ENCODE measurements around the gene RPA3.

Gene RPA3

DNA sequence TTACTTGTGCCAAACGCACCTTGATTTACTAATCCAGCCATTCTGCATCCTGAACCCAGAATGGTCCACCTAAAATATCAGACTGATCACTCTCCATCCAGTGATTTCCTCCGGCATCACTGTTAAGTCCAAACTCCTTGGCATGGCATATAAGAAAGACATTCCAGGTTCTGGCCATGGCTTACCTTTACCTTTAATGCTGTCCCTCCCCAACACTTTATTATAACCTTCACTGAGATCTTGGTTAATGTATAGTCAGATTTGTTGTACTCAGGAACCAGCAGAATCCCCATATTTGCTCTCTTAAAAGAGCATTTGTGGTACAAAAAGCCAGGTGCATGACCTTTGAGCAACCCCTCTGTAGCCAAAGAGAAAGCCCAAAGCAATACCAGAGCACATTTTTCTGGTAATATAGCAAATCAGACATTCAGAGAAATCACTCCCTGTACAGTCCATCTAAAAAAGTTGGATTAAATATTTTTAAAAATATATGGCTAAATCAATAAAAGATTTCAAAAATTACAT is 67.7 kb downstream of the RPA3 start:
- no peak for DNase-seq

DNA sequence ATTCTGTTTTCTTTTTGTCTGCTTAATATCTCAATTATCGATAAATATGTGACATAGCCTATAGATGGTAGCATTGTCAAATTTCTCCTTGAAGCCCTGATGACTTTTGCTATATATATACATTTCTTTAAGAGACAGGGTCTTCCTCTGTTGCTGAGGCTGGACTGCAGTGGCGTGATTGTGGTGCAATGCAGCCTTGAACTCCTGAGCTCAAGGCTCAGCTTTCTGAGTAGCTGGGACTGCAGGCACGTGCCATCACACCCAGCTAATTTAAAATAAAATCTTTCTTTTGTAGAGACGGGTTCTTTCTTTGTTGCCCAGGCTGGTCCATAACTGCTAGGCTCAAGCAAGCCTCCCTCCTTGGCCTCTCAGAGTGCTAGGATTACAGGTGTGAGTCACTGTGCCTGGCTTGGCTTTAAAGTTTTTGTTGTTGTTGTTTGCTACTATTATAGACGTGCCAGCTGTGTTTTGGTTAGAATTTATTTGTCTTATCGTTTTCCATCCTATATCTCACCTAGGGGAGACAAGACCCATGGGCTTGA is 70.8 kb downstream of the RPA3 start:
- DNase-seq, result no peak

DNA sequence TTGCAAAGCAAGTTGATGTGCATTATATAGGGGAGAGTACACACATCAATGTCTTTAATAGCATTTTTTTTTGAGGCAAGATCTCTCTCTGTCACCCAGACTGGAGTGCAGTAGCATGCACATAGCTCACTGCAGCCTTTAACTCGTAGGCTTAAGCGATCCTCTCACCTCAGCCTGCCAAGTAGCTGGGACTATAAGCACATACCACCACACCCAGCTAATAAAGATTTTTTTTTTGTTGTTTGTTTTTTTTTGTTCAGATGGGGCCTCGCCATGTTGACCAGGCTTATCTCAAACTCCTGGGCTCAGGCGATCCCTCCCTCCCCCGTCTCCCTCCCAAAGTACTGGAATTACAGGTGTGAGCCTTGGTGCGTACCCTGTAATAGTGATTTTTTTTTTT is 76.3 kb downstream of the RPA3 start:
- no peak for DNase-seq

DNA sequence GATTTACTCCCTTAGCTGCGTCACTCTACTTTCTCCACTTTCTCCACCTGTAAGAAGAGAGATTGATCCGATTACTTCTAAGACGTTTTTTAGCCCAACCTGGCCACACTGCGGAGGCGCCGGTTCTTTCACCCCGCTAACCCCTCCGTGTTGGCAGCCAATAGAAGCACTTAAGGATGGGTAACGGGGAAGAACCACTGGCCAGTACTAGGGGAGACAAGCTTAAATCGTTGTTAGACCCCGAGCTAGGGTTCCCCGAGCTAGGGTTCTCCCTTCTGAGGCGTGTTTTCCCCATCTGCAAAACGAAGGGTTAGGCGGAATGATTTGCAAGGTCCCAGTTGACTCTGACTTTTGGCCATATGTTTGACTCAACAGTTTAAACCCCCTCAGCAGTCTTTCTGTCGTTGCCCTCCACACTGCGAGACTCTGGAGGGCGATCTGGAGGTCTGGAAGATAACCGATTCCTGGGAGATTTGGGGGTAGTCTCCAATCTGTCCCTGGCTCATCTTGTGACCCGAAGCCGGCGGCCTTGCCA is 77.2 kb downstream of the RPA3 start:
- no peak for DNase-seq

DNA sequence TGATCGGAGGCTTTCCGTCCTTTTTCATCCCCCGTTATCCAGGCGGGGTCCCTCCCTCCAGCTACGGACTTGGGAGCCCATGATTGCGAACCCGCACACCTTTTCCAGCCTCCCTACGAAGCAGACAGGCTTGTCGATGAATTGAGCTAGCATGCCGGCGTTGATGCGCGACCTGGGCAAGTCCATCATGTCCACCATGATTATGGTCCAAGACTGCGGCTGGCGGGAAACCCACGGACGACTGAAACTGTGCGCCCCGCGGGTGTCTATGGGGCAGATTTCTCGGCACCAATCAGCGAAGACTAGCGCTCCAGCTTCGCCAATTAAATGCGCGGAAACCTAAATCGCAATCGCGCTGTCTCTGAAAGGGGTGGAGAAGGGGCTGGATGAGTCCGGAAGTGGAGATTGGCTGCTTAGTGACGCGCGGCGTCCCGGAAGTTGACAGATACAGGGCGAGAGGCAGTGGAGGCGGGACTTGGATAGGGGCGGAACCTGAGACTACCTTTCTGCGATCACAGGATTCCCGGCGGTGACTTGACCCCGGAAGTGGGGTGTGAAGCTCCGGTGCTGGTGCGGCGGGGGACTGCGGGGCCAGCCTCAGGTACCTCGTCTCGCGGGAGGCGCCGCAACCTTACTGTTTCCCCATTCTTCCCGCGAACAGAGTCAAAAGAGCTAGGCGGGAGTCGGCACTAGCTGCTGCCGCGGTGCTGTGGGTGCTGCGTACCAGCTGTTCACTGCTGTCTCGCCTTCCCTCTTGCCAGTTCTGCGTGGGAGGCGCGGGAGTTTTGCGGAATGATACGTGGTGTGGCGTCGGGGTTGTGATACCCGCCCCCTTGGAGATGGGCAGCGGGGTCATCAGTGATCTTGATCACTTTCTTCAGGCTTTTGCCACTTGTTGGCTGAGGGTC is 77.9 kb downstream of the RPA3 start, which contains the start of gene UMAD1:
Gene UMAD1 (plus strand): TSS at position 532 of the 908 bp plus-strand sequence. CDS start 32,620 bp downstream, outside the sequence.
- DNase-seq, result peak; percentile 99

DNA sequence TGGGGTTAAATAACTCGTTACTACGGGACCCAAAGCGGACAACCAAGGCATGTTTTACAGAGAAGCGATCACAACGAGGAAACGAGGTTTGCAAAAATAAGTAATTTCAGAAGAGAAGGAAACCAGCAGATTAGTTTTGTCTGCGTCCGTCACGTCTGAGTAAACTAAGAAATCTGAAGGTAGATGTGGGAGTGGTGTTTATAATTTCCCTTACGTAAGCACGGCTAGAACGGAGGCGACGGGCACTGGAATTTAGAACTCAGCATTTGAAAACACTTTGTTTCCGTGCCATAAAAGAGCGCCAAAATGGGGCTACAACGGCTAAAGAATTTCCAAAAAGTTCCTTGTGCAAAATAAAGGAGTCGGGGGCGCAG is 78.6 kb downstream of the RPA3 start:
- no peak for DNase-seq

DNA sequence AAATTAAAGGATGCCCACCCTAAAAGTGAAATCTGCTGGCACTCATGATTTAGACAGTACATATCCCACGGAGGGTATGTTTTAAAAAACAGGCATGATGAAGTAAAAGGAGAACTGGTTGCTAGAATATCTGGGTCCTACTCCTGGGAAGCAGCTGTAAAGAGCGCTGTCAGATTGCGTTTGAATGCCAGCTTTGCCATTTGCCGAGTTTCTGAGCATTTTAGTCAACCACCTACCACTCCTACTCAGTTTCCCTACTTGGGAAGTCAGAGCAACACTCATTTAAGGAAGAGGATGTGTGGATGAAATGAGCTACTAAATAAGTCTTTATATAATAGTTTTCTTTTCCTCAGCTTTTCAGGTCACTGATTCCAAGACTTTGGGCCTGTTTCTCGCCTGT is 79.0 kb downstream of the RPA3 start:
- DNase-seq, result no peak

DNA sequence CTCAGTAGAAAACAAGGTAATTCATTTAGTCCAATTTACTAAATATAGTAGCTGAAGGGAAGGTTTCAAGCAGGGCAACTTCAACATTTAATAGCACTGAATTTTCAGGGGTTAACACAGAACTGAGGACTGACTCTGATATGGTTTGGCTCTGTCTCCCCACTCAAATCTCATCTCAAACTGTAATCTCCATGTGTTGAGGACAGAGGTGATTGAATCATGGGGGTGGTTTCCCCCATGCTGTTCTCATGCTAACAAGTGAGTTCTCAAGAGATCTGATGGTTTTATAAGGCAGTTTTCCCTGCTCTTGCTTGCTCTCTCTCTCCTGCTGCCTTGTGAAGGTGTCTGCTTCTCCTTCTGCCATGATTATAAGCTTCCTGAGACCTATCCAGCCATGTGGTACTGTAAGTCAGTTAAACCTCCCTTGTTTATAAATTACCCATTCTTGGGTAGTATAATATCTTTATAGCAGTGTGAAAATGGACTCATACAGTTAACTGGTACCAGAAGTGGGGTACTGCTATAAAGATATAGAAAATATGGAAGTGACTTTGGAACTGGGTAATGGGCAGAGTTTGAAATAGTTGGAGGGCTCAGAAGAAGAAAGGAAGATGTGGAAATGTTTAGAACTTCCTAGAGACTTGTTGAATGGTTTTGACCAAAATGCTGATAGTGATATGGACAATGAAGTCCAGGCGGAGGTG is 87.6 kb downstream of the RPA3 start:
- no peak for DNase-seq

DNA sequence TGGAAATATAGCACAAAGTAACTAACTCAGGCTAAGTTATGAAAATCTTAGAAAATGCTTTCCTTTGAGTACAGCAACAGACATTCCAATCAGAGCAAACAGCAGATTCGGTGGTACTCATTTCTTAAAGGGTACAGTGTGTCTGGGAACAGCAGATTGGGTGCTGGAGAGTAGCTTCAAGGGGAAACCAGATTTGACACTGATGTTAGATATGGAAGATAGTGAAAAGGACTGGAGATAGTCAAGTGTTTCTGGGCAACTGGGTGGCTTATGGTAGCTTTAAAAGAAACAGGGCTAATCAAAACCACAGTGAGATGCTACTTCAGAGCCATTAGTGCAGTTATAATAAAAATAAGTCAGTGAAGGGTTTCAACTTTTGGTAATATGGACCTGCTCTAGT is 89.9 kb downstream of the RPA3 start:
- DNase-seq, result no peak

DNA sequence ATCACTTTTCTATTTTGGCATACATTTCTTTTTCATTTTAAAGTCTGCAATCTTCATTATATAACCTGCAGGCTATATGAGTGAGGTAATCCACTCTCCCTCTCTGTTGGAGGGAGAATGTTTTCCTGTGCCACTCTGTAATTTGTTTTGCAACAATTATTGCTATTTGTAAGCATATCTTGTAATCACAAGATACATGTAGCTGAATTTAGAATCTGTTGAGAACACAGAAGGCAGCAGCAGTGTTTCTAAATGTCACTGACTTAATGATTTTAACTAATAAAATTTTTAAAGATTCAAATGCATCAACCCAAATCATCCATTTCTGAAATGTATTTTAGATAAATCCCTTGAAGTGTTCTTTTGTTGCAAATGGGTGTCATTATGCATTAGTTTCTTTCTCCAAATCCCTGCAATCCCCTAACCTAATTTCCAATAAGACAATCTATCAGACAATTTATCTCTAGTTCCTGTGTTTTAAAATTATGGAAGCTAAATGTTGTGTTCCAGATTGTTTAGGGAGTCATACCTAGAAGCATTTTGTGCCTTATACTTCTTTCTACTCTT is 97.7 kb downstream of the RPA3 start:
- no peak for DNase-seq

DNA sequence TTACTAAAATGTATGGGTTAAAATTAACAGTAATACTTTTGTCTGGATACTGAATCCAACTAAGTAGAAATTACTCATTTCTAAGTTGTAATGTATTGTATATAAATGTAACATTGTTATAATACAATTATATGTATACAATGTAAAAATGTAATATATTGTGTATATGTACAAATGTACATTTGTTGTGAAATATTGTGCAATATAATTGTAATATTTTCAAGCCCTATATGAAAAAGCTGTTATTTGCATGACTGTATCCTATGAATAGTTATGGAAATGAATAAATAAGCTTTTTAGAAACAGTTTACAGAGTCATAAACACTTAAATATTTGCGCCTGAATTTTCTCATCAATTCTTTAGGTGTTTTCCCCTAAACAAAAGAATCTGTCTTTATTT is 98.2 kb downstream of the RPA3 start:
- no peak for DNase-seq

DNA sequence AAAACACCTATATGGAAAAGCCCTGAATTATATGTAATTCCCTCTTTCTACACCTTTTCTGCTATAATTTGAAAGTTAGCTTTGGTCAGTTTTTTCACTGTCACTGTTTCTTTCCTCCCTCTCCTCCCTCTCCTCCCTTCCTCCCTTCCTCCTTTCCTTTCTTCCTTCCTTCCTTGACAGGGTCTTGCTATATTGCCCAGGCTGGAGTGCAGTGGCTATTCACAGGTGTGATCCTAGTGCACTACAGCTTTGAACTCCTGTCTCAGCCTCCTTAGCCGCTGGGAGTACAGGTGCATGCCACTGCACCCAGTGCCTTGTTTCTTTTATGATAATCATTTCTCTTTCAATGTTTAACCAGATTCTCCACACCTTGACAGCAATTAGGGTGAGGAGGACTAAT is 100.0 kb downstream of the RPA3 start:
- DNase-seq, result no peak

DNA sequence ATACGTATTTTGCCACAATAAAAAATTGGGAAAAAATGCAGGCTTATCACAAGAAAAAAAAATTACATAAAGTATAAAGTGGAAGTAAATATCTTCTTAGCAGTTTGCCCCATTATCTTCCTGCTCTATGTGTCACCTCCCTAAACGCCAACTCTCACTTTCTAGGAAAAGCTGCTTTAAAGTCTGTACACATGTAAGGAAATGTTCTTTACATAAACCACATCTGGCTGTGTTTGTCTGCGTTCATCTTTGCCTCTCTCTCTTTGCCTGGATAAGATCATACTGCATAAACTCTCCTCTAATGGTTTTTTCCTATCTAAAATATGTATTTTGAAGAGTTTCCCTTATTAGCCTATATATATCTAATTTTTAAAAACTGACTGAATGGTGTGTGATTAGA is 100.9 kb downstream of the RPA3 start:
- no peak for DNase-seq

DNA sequence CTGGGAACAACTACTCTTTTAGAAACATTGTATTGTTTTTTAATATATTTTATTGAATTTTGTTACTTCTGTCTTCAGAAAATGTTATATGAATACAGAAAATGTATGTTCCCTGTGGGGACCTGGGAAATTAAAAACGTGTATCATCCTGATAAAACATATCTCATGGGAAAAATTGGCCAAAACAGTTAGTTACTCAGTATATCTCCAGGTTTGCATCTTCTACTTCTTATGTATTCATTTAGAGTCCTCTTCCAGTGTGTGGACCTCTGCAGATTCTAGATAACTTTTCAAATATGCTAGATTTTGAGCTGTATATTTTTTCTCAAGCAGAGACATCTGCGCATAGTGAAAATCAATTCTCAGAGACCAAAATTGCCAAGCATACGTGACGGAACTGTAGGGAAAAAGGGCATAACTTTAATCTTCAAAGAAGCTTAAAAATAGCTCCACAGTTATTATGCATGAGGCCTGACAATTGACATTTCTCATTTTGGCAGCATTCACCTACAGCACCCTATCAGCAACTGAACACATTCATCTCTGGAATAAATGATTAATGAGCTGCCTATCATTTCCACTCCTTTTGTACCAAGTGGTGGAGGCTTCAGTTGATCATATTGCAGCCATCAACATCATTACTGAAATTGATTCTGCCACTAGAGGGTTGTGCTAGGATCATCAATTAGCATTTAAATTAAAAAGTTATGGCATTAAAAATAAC is 104.2 kb downstream of the RPA3 start:
- no peak for DNase-seq

DNA sequence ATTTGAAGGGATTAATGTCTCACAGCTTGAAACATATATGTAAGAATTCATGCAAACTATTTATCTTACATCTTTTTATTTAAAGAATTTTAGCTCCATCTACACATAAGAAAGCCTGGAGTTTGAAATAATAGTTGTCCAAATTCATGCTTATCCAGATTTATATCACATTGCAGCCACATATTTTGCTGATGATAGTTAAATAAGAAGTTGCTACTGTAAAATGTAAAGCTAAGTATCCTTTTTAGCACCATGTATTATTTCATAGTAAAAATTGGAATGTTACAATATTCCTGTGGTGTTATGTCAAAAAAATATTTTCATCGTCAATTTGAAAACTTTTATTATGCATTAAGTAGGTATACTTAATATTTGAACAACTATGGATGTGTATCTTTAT is 105.2 kb downstream of the RPA3 start:
- DNase-seq, result no peak

DNA sequence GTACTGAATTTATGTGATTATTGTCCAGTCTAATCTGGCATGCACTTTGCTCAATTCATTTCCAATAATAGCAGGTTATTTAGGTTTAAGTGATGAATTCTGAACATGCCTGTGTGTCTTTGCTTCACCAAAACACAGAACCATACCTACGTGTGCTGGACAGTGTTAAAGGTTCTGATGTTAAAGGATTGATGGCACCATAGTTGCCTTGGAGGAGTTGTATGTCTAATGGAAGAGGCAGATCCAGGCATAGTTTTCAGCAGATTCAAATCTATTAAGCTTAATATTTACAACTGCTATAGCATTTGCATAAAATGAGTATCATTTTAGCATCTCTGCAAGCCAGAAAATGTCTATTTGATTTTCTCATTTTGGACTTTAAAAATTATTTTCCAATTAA is 105.9 kb downstream of the RPA3 start:
- no peak for DNase-seq

DNA sequence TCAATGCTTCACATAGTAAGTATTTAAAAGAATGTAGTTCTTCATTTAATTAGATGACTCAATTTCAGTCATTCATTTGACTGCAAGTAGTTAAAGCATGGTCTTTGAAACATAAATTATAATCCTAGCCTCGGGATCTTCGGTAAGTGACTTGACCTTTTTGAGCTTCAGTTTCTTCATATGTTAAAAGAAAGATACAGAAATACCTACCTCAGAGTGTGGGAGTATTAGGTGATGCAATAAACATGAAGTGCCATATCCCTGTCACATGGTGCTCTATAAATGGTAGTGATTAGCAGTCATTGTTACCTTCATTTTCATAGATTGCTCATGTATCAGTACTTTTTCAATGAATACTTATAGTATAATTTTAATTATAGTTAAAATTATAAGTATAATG is 109.1 kb downstream of the RPA3 start:
- DNase-seq, result no peak

DNA sequence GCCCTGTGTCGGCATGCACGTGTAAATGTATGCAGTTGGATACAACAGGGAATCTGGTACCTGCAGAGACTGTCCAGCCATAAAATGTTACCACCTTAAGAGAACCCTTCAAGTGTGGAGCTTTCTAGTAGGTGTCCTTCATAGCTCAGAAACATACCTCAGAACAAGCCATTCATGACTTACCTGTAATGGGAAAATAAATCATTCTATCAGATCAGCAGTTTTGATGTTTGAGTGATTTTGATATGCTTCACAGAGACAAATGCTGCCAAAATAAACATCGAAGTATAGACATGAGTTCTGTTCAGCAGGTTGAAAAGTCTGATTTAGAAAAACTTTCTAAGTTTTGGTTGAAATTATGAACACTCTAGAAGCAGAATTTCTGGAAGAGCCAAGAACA is 111.4 kb downstream of the RPA3 start:
- DNase-seq, result no peak

DNA sequence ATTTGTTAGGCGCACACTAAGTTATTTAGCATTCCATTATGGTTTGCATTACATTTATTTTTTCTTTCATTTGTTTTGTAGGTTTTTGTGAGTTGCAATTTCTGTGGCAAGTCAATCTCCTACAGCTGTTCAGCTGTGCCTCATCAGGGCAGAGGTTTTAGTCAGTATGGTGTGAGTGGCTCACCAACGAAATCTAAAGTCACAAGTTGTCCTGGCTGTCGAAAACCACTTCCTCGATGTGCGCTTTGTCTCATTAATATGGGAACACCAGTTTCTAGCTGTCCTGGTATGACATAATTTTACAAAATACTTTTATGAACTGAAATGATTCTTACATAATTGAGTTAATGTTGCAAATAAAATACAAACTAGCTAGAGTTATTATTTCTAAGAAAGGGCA is 122.2 kb downstream of the RPA3 start:
- DNase-seq, result no peak

DNA sequence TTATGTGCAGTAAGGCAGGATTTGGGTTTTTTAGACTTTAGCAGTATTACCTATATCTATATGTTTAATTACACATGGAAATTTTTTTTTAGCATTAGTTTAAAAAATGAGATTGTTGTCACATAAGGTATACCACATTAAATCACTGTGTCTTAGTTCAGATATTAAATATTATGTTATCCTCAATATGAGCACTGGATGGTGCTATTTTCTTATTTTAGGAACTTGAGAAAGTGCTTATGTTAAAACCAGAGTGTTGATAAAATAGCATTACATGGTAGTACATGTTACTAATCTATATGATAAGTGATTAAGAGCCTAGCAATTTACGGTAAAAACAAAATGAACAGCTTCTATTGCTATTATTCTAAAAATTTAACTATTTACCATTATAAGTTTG is 123.0 kb downstream of the RPA3 start:
- DNase-seq, result no peak

Data from amniotic stem cell (primary cell).